ENCODE measurements around the gene LEAP2.

DNA sequence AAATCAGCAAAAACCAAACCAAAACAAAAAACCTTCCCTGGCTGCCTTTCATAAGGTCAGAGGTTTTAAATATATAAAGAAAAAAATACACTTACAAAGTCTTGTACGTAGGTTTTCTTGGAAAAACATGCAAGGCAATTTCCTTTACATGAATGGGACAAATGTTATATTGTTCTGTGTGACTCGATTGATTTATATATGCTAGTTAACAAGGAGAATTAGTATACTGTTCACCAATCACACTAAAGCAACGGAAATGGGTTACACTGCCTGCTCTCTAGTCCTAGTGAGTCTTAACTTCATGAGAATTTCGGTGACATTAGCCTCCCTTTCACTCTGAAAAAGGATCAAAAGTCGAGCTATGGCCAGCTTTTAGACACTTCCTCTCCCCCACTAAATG is 12.7 kb upstream of the LEAP2 start:
- TF ChIP-seq, protein P1, sequence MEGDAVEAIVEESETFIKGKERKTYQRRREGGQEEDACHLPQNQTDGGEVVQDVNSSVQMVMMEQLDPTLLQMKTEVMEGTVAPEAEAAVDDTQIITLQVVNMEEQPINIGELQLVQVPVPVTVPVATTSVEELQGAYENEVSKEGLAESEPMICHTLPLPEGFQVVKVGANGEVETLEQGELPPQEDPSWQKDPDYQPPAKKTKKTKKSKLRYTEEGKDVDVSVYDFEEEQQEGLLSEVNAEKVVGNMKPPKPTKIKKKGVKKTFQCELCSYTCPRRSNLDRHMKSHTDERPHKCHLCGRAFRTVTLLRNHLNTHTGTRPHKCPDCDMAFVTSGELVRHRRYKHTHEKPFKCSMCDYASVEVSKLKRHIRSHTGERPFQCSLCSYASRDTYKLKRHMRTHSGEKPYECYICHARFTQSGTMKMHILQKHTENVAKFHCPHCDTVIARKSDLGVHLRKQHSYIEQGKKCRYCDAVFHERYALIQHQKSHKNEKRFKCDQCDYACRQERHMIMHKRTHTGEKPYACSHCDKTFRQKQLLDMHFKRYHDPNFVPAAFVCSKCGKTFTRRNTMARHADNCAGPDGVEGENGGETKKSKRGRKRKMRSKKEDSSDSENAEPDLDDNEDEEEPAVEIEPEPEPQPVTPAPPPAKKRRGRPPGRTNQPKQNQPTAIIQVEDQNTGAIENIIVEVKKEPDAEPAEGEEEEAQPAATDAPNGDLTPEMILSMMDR (conservative IDR thresholded peaks at IDR 0.05; ENCODE audit: low read length) = no peak
- TF ChIP-seq EZH2phosphoT487 (IDR thresholded peaks at IDR 0.05; ENCODE audit: borderline replicate concordance) = no peak

Measured in Loucy (cell line).